Measurements from ENCODE around the gene AKAP13.

- TF ChIP-seq GATA2 (IDR thresholded peaks at IDR 0.05; ENCODE audit: low read depth, low read length) = no peak
- TF ChIP-seq GATA3 (IDR thresholded peaks at IDR 0.05; ENCODE audit: low read depth, low read length) = no peak
Measured at GRCh38 chr15:85611361-85611760, 231.0 kb downstream of the AKAP13 start.
